Neural crest cell (in vitro differentiated cells): ENCODE data around the gene FRMD4A. TPM values are rescaled to one million over a fixed set of nuclear protein-coding genes. Genes with fewer than 3 reads are reported as not detected.

Experiments used
- DNase-seq: peaks from one replicate; pipeline ENCODE4 v3.0.0; 2021; ENCODE audit warnings: low read depth, mixed read lengths, low spot score
- H3K27ac Mint-ChIP-seq: one replicate; pipeline ENCODE4 v1.8.0; 2021; ENCODE audit warnings: mild to moderate bottlenecking, mixed read lengths; ENCODE audit not compliant: unreplicated experiment
- H3K27me3 Mint-ChIP-seq: 2 replicates; pipeline ENCODE4 v1.8.0; 2021; ENCODE audit warnings: low read depth, mild to moderate bottlenecking, mixed read lengths
- H3K36me3 Mint-ChIP-seq: 2 replicates; pipeline ENCODE4 v1.8.0; 2021; ENCODE audit warnings: low read depth, mild to moderate bottlenecking, mixed read lengths
- H3K4me1 Mint-ChIP-seq: 2 replicates; pipeline ENCODE4 v1.8.0; 2021; ENCODE audit warnings: mixed read lengths
- H3K4me3 Mint-ChIP-seq: one replicate; pipeline ENCODE4 v1.8.0; 2021; ENCODE audit warnings: mild to moderate bottlenecking, mixed read lengths
- H3K9me3 Mint-ChIP-seq: 2 replicates; pipeline ENCODE4 v1.8.0; 2021; ENCODE audit warnings: mixed read lengths
- CTCF ChIP-seq: fragments of 200-600 bp; sonication (generic); conservative IDR thresholded peaks from 2 replicates; pipeline ENCODE4 v1.5.0; 2021; ENCODE audit warnings: antibody characterized with exemption, mild to moderate bottlenecking
- total RNA-seq: library from RNA; stranded (reverse); gene quantifications from 2 replicates; pipeline ENCODE4 v1.2.1, GENCODE V29; 2021

The FRMD4A gene
- total RNA-seq, 1 donor from 2014 or later = 65.3 TPM

- H3K27me3 Mint-ChIP-seq = peaks cover 3% of the 10 kb centered on the region
- no peak overlapping the region for H3K4me3 Mint-ChIP-seq
- no peak for DNase-seq
- no peak for TF ChIP-seq CTCF
- peaks cover 8% of the 10 kb centered on the region for H3K4me1 Mint-ChIP-seq
- no peaks in the 10 kb centered on the region for H3K36me3 Mint-ChIP-seq
- H3K9me3 Mint-ChIP-seq = no peaks in the 10 kb centered on the region
- H3K27ac Mint-ChIP-seq = no peak overlapping the region
Observed at GRCh38 chr10:14306190-14306589, 24.5 kb downstream of the FRMD4A start.

GRCh38 chr10:14304046-14304445 lies 26.7 kb downstream of the FRMD4A start:
- Mint-ChIP-seq H3K36me3 (no peaks in the 10 kb centered on the region), H3K4me1 (no peaks in the 10 kb centered on the region), H3K4me3 (no peak overlapping the region), H3K27me3 (no peaks in the 10 kb centered on the region), H3K9me3 (no peaks in the 10 kb centered on the region), H3K27ac (no peak overlapping the region)
- DNase-seq = no peak
- TF ChIP-seq CTCF = no peak

GRCh38 chr10:14302035-14302434 lies 28.7 kb downstream of the FRMD4A start:
- no peaks in the 10 kb centered on the region for H3K9me3 Mint-ChIP-seq
- peak; percentile 50 for TF ChIP-seq CTCF
- H3K27ac Mint-ChIP-seq = no peak overlapping the region
- DNase-seq = no peak
- H3K36me3 Mint-ChIP-seq = no peaks in the 10 kb centered on the region
- no peak overlapping the region for H3K4me3 Mint-ChIP-seq
- H3K4me1 Mint-ChIP-seq = no peaks in the 10 kb centered on the region
- H3K27me3 Mint-ChIP-seq = no peaks in the 10 kb centered on the region

GRCh38 chr10:14299556-14299955 lies 31.2 kb downstream of the FRMD4A start:
- no peak overlapping the region for H3K27ac Mint-ChIP-seq
- TF ChIP-seq CTCF = no peak
- no peaks in the 10 kb centered on the region for H3K27me3 Mint-ChIP-seq

GRCh38 chr10:14296065-14296709 lies 34.5 kb downstream of the FRMD4A start:
- no peak overlapping the region for H3K4me3 Mint-ChIP-seq
- H3K27ac Mint-ChIP-seq = no peak overlapping the region
- H3K27me3 Mint-ChIP-seq = no peaks in the 10 kb centered on the region
- TF ChIP-seq CTCF = no peak
- peaks cover 18% of the 10 kb centered on the region for H3K4me1 Mint-ChIP-seq
- peaks cover 8% of the 10 kb centered on the region for H3K9me3 Mint-ChIP-seq
- no peak for DNase-seq
- H3K36me3 Mint-ChIP-seq = peaks cover 2% of the 10 kb centered on the region

More at GRCh38 chr10:14299556-14299955, 31.2 kb downstream of the FRMD4A start:
- DNase-seq = no peak
- Mint-ChIP-seq H3K4me3 (no peak overlapping the region), H3K36me3 (no peaks in the 10 kb centered on the region), H3K4me1 (peaks cover 15% of the 10 kb centered on the region), H3K9me3 (no peaks in the 10 kb centered on the region)
